Glutamatergic neuron (in vitro differentiated cells): ENCODE results near the gene APOH. TPM values are rescaled to one million over a fixed set of nuclear protein-coding genes. Genes with fewer than 3 reads are reported as not detected.

Experiments used
- DNase-seq: peaks from one replicate; pipeline ENCODE4 v3.0.0; 2022
- H3K27ac Mint-ChIP-seq: one replicate; pipeline ENCODE4 v1.8.0; 2020; ENCODE audit warnings: mild to moderate bottlenecking, mixed read lengths, inconsistent platforms; ENCODE audit not compliant: unreplicated experiment
- H3K27me3 Mint-ChIP-seq: one replicate; pipeline ENCODE4 v1.8.0; 2020; ENCODE audit warnings: mild to moderate bottlenecking, moderate library complexity, mixed read lengths, inconsistent platforms; ENCODE audit not compliant: unreplicated experiment
- H3K36me3 Mint-ChIP-seq: one replicate; pipeline ENCODE4 v1.8.0; 2020; ENCODE audit warnings: mild to moderate bottlenecking, mixed read lengths, inconsistent platforms; ENCODE audit not compliant: unreplicated experiment
- H3K4me1 Mint-ChIP-seq: one replicate; pipeline ENCODE4 v1.8.0; 2020; ENCODE audit warnings: mild to moderate bottlenecking, low read depth, mixed read lengths, inconsistent platforms; ENCODE audit not compliant: unreplicated experiment
- H3K4me3 Mint-ChIP-seq: one replicate; pipeline ENCODE4 v1.8.0; 2020; ENCODE audit warnings: mild to moderate bottlenecking, mixed read lengths, inconsistent platforms; ENCODE audit not compliant: unreplicated experiment
- H3K9me3 Mint-ChIP-seq: one replicate; pipeline ENCODE4 v1.8.0; 2020; ENCODE audit warnings: mild to moderate bottlenecking, moderate library complexity, mixed read lengths, inconsistent platforms; ENCODE audit not compliant: unreplicated experiment
- CTCF ChIP-seq: fragments of 200-600 bp; sonication (generic); IDR thresholded peaks from one replicate; pipeline ENCODE4 v1.5.0; 2021; ENCODE audit not compliant: partially characterized antibody, unreplicated experiment
- total RNA-seq: library from RNA; stranded (reverse); fragmentation: NEBNext Ultra II Directional; extraction: Animal tissue kit (Norgen Biotek cat#: 25700); gene quantifications from one replicate; pipeline ENCODE4 v1.2.1, GENCODE V29; 2021; ENCODE audit not compliant: unreplicated experiment

The APOH gene
- total RNA-seq, 1 donor from 2014 or later = not detected

GRCh38 chr17:66235377-66235994, 6.3 kb upstream of the APOH start:
- no peaks in the 10 kb centered on the region for H3K36me3 Mint-ChIP-seq
- no peak overlapping the region for H3K4me3 Mint-ChIP-seq
- TF ChIP-seq CTCF = no peak
- no peaks in the 10 kb centered on the region for H3K27me3 Mint-ChIP-seq
- H3K9me3 Mint-ChIP-seq = no peaks in the 10 kb centered on the region
- no peaks in the 10 kb centered on the region for H3K4me1 Mint-ChIP-seq
- no peak for DNase-seq
- no peak overlapping the region for H3K27ac Mint-ChIP-seq

DNA sequence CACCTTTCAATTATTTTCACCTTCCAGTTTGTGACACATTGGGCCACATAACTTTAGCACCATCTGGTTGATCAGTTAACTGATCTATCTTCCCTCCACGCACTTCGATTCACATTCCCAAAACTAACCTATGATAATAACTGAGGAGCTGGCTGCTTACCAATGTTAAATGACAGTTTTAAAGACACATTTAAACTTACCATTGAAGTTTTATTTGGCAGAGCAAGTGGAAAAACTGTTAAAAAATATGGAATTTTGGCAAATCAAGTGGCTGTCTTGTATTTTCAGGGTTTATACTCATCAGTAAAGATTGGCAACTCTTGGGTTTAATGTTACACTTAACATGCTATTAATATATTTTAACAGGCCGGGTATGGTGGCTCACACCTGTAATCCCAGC, 5.4 kb upstream of the APOH start:
- H3K4me3 Mint-ChIP-seq = no peak overlapping the region
- no peak for TF ChIP-seq CTCF
- H3K27ac Mint-ChIP-seq = no peak overlapping the region
- H3K36me3 Mint-ChIP-seq = no peaks in the 10 kb centered on the region
- H3K4me1 Mint-ChIP-seq = no peaks in the 10 kb centered on the region
- no peak for DNase-seq
- H3K27me3 Mint-ChIP-seq = no peaks in the 10 kb centered on the region
- H3K9me3 Mint-ChIP-seq = no peaks in the 10 kb centered on the region

- H3K9me3 Mint-ChIP-seq = no peaks in the 10 kb centered on the region
- TF ChIP-seq CTCF = no peak
- H3K27ac Mint-ChIP-seq = no peak overlapping the region
- no peak overlapping the region for H3K4me3 Mint-ChIP-seq
- no peaks in the 10 kb centered on the region for H3K36me3 Mint-ChIP-seq
- H3K4me1 Mint-ChIP-seq = no peaks in the 10 kb centered on the region
- H3K27me3 Mint-ChIP-seq = no peaks in the 10 kb centered on the region
- no peak for DNase-seq
Observed at GRCh38 chr17:66233023-66233753, 4.0 kb upstream of the APOH start.

- H3K36me3 Mint-ChIP-seq = no peaks in the 10 kb centered on the region
- H3K4me1 Mint-ChIP-seq = no peaks in the 10 kb centered on the region
- no peak for DNase-seq
Observed at GRCh38 chr17:66230922-66231591, 1.8 kb upstream of the APOH start.

More at GRCh38 chr17:66230922-66231591, 1.8 kb upstream of the APOH start:
- no peak overlapping the region for H3K27ac Mint-ChIP-seq
- no peaks in the 10 kb centered on the region for H3K27me3 Mint-ChIP-seq
- TF ChIP-seq CTCF = no peak
- H3K9me3 Mint-ChIP-seq = no peaks in the 10 kb centered on the region
- no peak overlapping the region for H3K4me3 Mint-ChIP-seq
